ENCODE measurements around the gene APBB1IP.

The APBB1IP gene

GRCh38 chr10:26505491-26505890 lies 67.3 kb downstream of the APBB1IP start:
- no peak for DNase-seq (ENCODE audit: low read depth in 2 of 3, low spot score in 2 of 3)

- DNase-seq (ENCODE audit: low read depth in 2 of 3, low spot score in 2 of 3), result no peak
These were observed 68.6 kb downstream of the APBB1IP start for GRCh38 chr10:26506736-26507135.

GRCh38 chr10:26507441-26507840 lies 69.3 kb downstream of the APBB1IP start:
- DNase-seq (ENCODE audit: low read depth in 2 of 3, low spot score in 2 of 3), result no peak

GRCh38 chr10:26508016-26508415 lies 69.9 kb downstream of the APBB1IP start:
- no peak for DNase-seq (ENCODE audit: low read depth in 2 of 3, low spot score in 2 of 3)

GRCh38 chr10:26509307-26509706 lies 71.2 kb downstream of the APBB1IP start:
- DNase-seq (ENCODE audit: low read depth in 2 of 3, low spot score in 2 of 3), result no peak

- DNase-seq (ENCODE audit: low read depth in 2 of 3, low spot score in 2 of 3), result no peak
These were observed 75.0 kb downstream of the APBB1IP start for GRCh38 chr10:26513101-26513500.

GRCh38 chr10:26516540-26517101 lies 78.5 kb downstream of the APBB1IP start:
- DNase-seq (ENCODE audit: low read depth in 2 of 3, low spot score in 2 of 3), result no peak

GRCh38 chr10:26517141-26517867 lies 79.2 kb downstream of the APBB1IP start:
- no peak for DNase-seq (ENCODE audit: low read depth in 2 of 3, low spot score in 2 of 3)

- DNase-seq (ENCODE audit: low read depth in 2 of 3, low spot score in 2 of 3), result no peak
These were observed 81.7 kb downstream of the APBB1IP start for GRCh38 chr10:26519803-26520202.

GRCh38 chr10:26520575-26520974 lies 82.4 kb downstream of the APBB1IP start:
- no peak for DNase-seq (ENCODE audit: low read depth in 2 of 3, low spot score in 2 of 3)

GRCh38 chr10:26524161-26524896 lies 86.2 kb downstream of the APBB1IP start:
- no peak for DNase-seq (ENCODE audit: low read depth in 2 of 3, low spot score in 2 of 3)

- no peak for DNase-seq (ENCODE audit: low read depth in 2 of 3, low spot score in 2 of 3)
These were observed 87.4 kb downstream of the APBB1IP start for GRCh38 chr10:26525586-26525985.

GRCh38 chr10:26527018-26527417 lies 88.9 kb downstream of the APBB1IP start:
- no peak for DNase-seq (ENCODE audit: low read depth in 2 of 3, low spot score in 2 of 3)

- DNase-seq (ENCODE audit: low read depth in 2 of 3, low spot score in 2 of 3), result no peak
These were observed 89.9 kb downstream of the APBB1IP start for GRCh38 chr10:26528048-26528447.

GRCh38 chr10:26528715-26529393 lies 90.7 kb downstream of the APBB1IP start:
- DNase-seq (ENCODE audit: low read depth in 2 of 3, low spot score in 2 of 3), result no peak

- no peak for DNase-seq (ENCODE audit: low read depth in 2 of 3, low spot score in 2 of 3)
These were observed 96.2 kb downstream of the APBB1IP start for GRCh38 chr10:26534384-26534783.

GRCh38 chr10:26540601-26541000 lies 102.5 kb downstream of the APBB1IP start:
- no peak for DNase-seq (ENCODE audit: low read depth in 2 of 3, low spot score in 2 of 3)

- DNase-seq (ENCODE audit: low read depth in 2 of 3, low spot score in 2 of 3), result no peak
These were observed 105.6 kb downstream of the APBB1IP start for GRCh38 chr10:26543567-26544306.

GRCh38 chr10:26544932-26545331 lies 106.8 kb downstream of the APBB1IP start:
- no peak for DNase-seq (ENCODE audit: low read depth in 2 of 3, low spot score in 2 of 3)

GRCh38 chr10:26550774-26551526 lies 112.8 kb downstream of the APBB1IP start:
- DNase-seq (ENCODE audit: low read depth in 2 of 3, low spot score in 2 of 3), result no peak

All from activated CD8-positive, alpha-beta memory T cell treated with anti-CD3 and anti-CD28 coated beads for 48 hours (primary cell).